Stomach smooth muscle (tissue), 2 donors: ENCODE measurements around the gene ACOT8.

Source experiments
- H3K27ac ChIP-seq: one replicate; pipeline ENCODE4 v1.7.0; 2013; ENCODE audit warnings: mild to moderate bottlenecking, low read length, inconsistent platforms
- H3K27me3 ChIP-seq, 2 donors: one replicate each; pipeline ENCODE4 v1.7.0; 2013; ENCODE audit warnings: low read length in 2 of 2; ENCODE audit not compliant: insufficient read depth in 2 of 2, control insufficient read depth in 1 of 2
- H3K36me3 ChIP-seq, 2 donors: one replicate each; pipeline ENCODE4 v1.7.0; 2013; ENCODE audit warnings: low read length in 2 of 2; ENCODE audit not compliant: control insufficient read depth in 2 of 2, insufficient read depth in 2 of 2
- H3K4me1 ChIP-seq: one replicate; pipeline ENCODE4 v1.7.0; 2013; ENCODE audit warnings: low read length; ENCODE audit not compliant: control insufficient read depth, insufficient read depth
- H3K4me3 ChIP-seq, 2 donors: one replicate each; pipeline ENCODE4 v1.7.0; 2013; ENCODE audit warnings: low read length in 2 of 2
- H3K9ac ChIP-seq, 2 donors: one replicate each; pipeline ENCODE4 v1.7.0; 2013; ENCODE audit warnings: low read length in 2 of 2, mild to moderate bottlenecking in 1 of 2
- H3K9me3 ChIP-seq, 2 donors: one replicate each; pipeline ENCODE4 v1.7.0; 2013; ENCODE audit warnings: low read length in 2 of 2; ENCODE audit not compliant: control insufficient read depth in 2 of 2
- donor health status: healthy.
- donor health status: Pancreatic carcinoma.

Gene ACOT8

DNA sequence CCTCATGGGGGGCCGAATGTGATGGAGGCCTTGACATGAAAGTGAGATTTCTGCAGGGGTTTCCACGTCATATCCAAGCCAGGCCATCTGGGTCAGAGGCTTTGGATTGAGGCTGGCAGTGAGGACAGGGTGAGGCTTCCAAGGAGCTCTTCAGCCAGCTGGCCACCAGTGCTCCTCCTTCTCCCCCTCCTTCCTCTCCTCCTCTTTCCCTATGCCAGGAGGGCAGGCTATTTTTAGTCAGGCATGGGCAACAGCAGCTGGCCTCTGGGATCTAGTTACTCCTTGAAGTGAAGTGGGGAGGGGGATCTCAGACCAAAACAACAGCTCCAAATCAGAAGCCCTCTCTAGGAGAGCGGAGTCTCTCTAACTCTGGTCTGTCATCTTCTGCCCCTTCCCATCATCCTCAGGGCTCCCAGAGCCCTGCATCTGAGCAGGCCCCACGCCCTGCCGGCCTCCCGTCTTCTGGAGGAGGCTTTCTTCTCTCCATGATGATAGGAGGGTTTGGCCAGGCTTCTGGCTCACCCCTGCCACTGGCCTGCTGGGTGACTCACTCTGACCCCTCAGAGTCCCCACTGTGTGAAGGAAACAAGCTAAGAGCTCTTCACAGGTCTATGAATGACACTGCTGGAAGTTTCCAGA is 30.7 kb downstream of the ACOT8 start:
- H3K9ac ChIP-seq: peak overlapping the region in 1 of 2 donors; percentile 29

DNA sequence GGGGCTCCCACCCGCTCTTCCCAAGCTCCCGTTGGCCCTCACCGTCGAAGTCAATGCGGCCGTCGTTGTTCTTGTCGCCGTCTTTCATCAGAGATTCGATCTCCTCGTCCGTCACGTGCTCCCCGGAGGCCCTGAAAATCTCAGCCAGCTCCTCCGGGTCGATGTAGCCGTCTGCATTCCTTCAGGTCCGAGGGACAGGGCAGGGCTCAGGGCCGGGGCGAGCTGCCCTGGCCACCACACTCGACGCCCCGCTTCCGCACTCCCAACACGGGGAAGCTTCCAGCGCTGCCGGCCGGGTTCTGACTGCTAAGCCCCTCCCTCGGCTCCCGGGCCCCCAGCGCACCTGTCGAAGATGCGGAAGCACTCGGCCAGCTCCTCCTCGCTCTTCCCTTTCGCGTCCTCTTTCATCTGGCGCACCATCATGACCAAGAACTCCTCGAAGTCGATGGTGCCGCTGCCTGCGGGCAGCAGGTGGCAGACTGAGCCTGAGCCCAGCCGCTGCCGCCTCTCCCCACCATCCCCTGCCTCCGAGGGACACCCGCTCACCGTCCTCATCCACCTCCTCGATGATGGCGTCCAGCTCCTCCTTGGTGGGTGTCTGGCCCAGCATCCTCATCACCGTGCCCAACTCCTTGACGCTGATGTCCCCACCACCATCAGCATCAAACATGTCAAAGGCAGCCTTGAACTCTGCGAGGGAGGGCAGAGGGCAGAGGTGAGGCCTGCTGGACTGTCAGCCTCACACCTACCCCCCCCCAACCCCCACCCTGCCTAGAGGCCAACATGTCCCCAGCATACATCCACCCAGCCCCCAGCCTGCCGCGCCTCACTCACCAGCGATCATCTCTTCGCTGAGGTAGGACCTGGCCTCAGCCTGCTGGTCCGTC is 33.0 kb downstream of the ACOT8 start:
- Histone ChIP-seq H3K27ac (no peak overlapping the region), H3K4me3 (peak overlapping the region; percentile 9 to 66), H3K4me1 (peaks cover 43% of the 10 kb centered on the region), H3K36me3 (no peaks in the 10 kb centered on the region), H3K27me3 (peaks cover 6 to 11% of the 10 kb centered on the region in 2 donors), H3K9me3 (no peaks in the 10 kb centered on the region), H3K9ac (peak overlapping the region in 1 of 2 donors; percentile 9)

More for the DNA sequence above, 30.7 kb downstream of the ACOT8 start:
- peak overlapping the region; percentile 55 for H3K27ac ChIP-seq
- no peaks in the 10 kb centered on the region for H3K9me3 ChIP-seq
- H3K4me1 ChIP-seq: peaks cover 43% of the 10 kb centered on the region
- H3K27me3 ChIP-seq: peaks cover 6 to 11% of the 10 kb centered on the region in 2 donors
- H3K4me3 ChIP-seq: no peak overlapping the region
- H3K36me3 ChIP-seq: no peaks in the 10 kb centered on the region

DNA sequence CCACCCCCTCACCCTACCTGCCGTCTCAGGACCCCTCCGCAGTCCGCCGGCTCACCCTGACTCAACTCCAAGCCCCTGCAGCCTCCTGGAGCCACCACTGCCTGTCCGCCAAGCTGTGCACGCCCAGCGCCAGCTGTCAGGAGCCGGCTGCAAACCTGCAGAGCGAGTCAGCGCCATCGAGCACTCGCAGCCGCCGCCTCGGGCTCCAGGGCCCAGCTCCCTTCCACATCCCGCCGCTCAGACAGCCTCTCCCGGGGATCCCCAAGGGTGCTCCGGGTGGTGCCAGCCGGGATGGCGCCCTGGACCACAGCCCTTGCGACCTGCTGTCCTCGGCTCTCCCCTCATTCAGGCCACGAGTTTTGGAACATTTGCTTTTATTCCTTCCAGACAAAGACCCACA is 34.3 kb downstream of the ACOT8 start:
- H3K4me3 ChIP-seq: peak overlapping the region in 1 of 2 donors; percentile 64
- no peaks in the 10 kb centered on the region for H3K36me3 ChIP-seq
- peaks cover 38% of the 10 kb centered on the region for H3K4me1 ChIP-seq
- no peak overlapping the region for H3K27ac ChIP-seq
- peak overlapping the region in 1 of 2 donors; percentile 21 for H3K9ac ChIP-seq
- H3K27me3 ChIP-seq: peaks cover 6 to 11% of the 10 kb centered on the region in 2 donors
- H3K9me3 ChIP-seq: no peaks in the 10 kb centered on the region

DNA sequence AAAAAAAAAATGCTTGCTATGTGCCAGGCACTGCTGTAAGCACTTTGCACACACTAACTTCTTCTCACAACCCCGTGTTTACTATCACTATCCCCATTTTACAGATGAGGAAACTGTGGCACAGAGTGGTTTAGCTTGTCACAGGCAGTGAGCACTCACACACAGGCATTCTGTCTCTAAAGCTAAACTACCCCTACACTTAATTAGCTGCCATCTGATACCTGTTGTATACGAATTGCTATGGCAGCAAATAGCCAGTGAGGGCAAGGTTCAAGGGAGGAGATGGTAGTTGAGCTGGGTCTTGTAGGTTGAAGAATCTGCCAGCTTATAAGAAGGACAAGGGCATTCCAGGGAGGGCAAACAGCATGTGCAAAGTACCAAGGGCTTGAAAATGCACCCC is 35.2 kb downstream of the ACOT8 start:
- Histone ChIP-seq H3K27me3 (peaks cover 6 to 11% of the 10 kb centered on the region in 2 donors), H3K4me1 (peaks cover 38% of the 10 kb centered on the region), H3K9ac (no peak overlapping the region), H3K27ac (no peak overlapping the region), H3K9me3 (no peaks in the 10 kb centered on the region), H3K4me3 (no peak overlapping the region), H3K36me3 (no peaks in the 10 kb centered on the region)

DNA sequence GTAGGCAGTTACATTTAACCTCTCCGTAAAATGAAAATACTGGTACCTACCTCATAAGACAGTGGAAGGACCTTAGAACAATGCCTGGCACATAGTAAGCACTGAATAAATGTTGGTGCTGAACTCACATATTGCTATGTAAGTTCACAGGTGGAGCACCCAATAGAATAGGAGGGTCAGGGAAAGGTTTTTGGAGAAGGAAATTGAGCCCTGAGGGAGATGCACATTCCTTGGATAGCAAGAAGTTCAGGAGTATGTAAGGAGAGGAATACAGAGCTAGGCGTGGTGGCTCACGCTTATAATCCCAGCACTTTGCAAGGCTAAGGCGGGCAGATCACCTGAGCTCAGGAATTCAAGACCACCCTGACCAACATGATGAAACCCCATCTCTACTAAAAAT is 37.7 kb downstream of the ACOT8 start:
- H3K9me3 ChIP-seq: no peaks in the 10 kb centered on the region
- H3K4me3 ChIP-seq: no peak overlapping the region
- peaks cover 24% of the 10 kb centered on the region for H3K4me1 ChIP-seq
- peaks cover 6 to 11% of the 10 kb centered on the region in 2 donors for H3K27me3 ChIP-seq
- no peaks in the 10 kb centered on the region for H3K36me3 ChIP-seq
- no peak overlapping the region for H3K9ac ChIP-seq
- H3K27ac ChIP-seq: no peak overlapping the region

DNA sequence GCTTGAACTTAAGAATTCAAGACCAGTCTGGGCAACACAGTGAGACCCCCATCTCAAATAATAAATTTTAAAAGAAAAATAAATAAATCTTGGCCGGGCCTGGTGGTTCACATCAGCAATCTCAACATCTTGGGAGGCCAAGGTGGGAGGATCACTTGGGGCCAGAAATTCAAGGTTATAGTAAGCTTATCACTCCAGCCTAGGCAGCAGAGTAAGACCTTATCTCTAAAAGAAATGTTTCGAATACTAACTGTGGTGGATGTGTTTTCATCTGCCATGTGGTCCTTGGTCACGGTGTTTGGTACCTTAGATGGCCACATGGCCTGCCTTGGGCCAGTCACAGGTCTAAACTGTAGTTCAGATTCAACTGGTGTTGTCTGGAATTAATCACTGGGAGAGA is 39.0 kb downstream of the ACOT8 start:
- no peak overlapping the region for H3K4me3 ChIP-seq
- peaks cover 15% of the 10 kb centered on the region for H3K4me1 ChIP-seq
- peaks cover 2 to 6% of the 10 kb centered on the region in 2 donors for H3K27me3 ChIP-seq
- no peak overlapping the region for H3K27ac ChIP-seq
- no peaks in the 10 kb centered on the region for H3K9me3 ChIP-seq
- no peaks in the 10 kb centered on the region for H3K36me3 ChIP-seq
- no peak overlapping the region for H3K9ac ChIP-seq

DNA sequence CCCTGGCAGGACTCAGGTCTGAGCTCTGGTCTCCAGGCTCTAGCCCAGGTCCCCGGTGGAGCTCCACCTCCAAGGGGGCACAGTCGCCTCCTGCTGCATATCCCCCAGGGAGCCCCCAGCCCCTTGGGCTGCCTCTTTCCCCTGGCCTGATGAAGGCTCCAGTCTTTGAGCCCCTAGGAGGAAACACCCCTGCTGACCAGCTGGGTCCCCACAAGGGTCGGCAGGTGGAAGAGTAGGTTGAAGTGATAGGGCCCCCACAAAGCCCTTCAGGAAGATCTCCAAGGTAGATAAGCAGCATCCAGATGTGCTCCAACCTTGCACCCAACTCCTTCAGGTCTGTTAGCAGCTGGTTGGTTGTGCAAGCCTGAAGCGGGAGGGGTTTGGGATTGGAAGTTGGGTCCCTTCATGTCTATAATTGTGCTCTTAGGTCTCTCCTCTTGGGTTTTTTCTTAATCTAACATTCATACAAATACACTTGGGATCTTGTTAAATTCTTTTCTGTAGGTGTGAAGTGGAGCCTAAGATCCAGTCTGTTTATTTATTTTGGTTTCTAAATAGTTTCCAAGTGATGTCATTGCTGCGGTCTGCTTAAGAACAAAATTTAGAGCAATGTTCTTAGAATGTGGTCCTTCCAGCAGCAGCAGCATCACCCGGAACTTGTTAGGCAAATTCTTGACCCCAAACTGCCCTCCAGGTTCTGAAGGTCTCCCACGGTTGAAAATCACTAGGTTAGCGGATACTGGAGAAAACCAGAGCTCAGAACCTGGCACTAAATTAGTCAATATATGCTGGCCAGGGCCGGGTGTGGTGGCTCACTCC is 39.6 kb downstream of the ACOT8 start:
- Histone ChIP-seq H3K9me3 (no peaks in the 10 kb centered on the region), H3K4me1 (peaks cover 13% of the 10 kb centered on the region), H3K36me3 (no peaks in the 10 kb centered on the region), H3K9ac (no peak overlapping the region), H3K27ac (no peak overlapping the region), H3K4me3 (no peak overlapping the region), H3K27me3 (no peaks in the 10 kb centered on the region)

DNA sequence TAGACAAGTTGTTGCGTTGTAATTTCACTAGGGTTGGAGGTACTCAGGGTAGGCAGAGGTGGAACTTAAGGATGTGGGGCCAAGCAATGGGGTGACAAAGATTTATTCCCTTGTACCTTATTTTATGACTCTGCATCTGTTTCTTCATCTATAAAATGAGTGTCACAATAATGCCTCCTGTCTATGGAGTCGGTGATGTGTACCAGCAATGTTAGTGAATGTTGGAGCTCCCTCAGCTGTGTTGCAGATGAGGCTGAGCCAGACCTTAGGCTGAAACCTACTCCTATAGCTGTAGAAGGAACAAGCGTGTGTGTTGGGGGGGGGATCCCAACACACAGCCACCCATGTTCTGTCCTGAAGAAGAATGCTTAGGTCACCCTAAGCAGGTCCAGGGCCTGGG is 40.2 kb downstream of the ACOT8 start:
- Histone ChIP-seq H3K36me3 (no peaks in the 10 kb centered on the region), H3K4me1 (peaks cover 14% of the 10 kb centered on the region), H3K4me3 (no peak overlapping the region), H3K27ac (no peak overlapping the region), H3K9me3 (no peaks in the 10 kb centered on the region), H3K9ac (no peak overlapping the region), H3K27me3 (no peaks in the 10 kb centered on the region)

DNA sequence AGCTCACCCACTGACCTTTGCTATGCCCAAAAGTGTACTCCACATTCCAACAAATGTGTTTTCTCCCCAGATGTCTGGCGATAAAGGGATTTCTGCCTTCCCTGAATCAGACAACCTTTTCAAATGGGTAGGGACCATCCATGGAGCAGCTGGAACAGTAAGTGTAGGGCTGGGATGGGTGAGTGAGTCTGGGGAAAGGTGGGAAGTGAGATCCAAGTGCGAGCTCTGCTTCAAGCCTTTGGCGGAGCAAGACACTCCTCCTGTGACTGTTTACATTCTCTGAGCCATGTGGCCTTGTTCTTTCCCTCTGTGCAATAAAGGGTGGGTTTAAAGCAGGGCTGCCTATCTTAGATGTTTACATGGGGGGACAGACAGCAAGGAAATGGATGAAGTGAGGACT is 42.9 kb downstream of the ACOT8 start:
- H3K4me3 ChIP-seq: no peak overlapping the region
- H3K27ac ChIP-seq: no peak overlapping the region
- H3K4me1 ChIP-seq: peaks cover 15% of the 10 kb centered on the region
- H3K27me3 ChIP-seq: no peaks in the 10 kb centered on the region
- no peak overlapping the region for H3K9ac ChIP-seq
- peaks cover 18 to 20% of the 10 kb centered on the region in 2 donors for H3K36me3 ChIP-seq
- H3K9me3 ChIP-seq: no peaks in the 10 kb centered on the region

DNA sequence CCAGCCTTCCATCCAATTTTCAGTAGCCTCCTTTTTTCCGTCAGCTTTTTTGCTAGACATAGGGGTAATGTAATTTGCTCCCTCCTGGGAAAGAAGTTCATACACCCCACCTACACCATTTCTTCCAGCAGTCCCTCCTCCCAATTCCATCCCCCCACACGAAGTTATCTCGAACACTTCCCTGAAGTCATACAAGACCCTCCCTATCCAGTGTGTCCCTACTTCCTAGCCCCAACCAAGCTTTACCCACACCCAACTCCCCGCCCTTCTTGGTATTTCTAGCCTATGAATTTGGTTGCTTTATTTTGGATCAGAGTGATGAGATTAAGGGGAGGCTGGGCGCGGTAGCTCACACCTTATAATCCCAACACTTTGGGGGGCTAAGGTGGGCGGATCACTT is 43.7 kb downstream of the ACOT8 start:
- no peak overlapping the region for H3K4me3 ChIP-seq
- no peak overlapping the region for H3K9ac ChIP-seq
- no peak overlapping the region for H3K27ac ChIP-seq

More for the DNA sequence above, 43.7 kb downstream of the ACOT8 start:
- Histone ChIP-seq H3K27me3 (no peaks in the 10 kb centered on the region), H3K36me3 (peaks cover 26 to 28% of the 10 kb centered on the region in 2 donors), H3K4me1 (peaks cover 15% of the 10 kb centered on the region), H3K9me3 (no peaks in the 10 kb centered on the region)
